Stimulated activated naive CD8-positive, alpha-beta T cell treated with anti-CD3 and anti-CD28 coated beads, Interleukin-15, Interleukin-2, amounts not matched to agents 100 U/mL and 50 U/mL, for 24 hours (primary cell): Measurements from ENCODE around the gene NONO.
"Not testable (repeated sequence)": the region's sequence is repeated elsewhere in the genome, so short reads cannot be mapped to it uniquely, and the experiment has no call there.

Source experiments
- ATAC-seq: fragments of 150-1000 bp; cut with Tn5 transposase; one replicate; pipeline ENCODE4 v1.10.0; 2021
- DNase-seq: peaks from one replicate; pipeline ENCODE4 v3.0.0; 2021

NONO gene, protein sequence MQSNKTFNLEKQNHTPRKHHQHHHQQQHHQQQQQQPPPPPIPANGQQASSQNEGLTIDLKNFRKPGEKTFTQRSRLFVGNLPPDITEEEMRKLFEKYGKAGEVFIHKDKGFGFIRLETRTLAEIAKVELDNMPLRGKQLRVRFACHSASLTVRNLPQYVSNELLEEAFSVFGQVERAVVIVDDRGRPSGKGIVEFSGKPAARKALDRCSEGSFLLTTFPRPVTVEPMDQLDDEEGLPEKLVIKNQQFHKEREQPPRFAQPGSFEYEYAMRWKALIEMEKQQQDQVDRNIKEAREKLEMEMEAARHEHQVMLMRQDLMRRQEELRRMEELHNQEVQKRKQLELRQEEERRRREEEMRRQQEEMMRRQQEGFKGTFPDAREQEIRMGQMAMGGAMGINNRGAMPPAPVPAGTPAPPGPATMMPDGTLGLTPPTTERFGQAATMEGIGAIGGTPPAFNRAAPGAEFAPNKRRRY

DNA sequence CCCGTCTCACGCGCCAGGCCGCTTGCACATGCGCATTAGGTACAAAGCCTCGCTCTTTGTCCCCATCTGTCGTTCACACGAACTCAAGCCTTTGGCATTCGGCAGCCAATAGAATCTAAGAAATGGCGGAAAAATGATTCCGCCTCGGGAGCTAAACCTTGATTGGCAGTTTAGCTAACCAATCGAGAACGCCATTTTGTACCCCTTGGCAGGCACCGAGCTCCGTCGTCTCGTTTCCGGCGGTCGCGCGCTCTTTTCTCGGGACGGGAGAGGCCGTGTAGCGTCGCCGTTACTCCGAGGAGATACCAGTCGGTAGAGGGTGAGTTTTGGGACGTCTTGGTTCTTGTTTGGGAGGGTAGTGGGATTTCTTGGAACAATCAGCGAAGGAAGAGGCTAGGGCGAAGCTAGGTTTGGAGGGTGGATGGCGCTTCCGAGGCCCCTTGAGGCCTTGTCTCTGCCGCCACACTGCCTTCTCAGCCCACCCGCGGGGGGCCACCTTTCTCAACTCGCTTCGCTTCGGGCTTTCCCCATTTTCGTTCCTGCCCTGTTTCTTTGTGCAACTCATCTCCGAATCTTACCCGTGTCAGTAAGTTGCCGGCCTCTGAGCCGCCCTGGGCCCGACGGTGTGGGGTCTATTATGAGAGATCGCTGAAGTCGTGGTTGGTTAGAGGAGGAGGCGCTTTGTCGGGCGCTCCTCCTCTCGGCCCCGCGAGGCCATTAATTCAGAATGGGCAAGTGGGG is at the start of gene NONO:
Gene NONO, plus strand, starts transcription at position 233 of the 741 bp plus-strand sequence. CDS start 7,003 bp downstream, outside the sequence.
- peak; percentile 79 for ATAC-seq
- DNase-seq: peak; percentile 79

GRCh38 chrX:71235482-71235881 is 48.0 kb upstream of the NONO start:
- DNase-seq (no peak), ATAC-seq (no peak)

- no peak for ATAC-seq
- DNase-seq: no peak
Measured at GRCh38 chrX:71236836-71237235, 46.6 kb upstream of the NONO start.

DNA sequence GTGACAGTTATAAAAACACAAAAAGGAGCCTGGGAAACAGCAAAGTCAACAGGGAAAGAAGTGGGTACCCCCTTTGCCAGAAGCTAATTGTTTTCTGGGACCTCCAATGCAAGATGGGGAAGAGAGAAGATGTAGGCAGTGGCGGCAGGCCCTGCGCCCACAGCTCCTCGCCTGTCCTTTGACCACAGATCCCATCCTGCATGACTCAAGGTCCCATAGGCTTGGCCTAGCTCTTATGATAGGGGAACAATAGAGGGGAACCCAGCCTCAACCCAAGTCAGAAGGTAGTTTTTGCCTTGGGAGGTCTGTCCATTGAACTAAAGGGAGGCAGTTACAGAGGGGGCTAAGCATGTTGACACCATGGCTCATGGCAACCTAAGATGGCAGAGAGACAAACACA is 43.7 kb upstream of the NONO start:
- DNase-seq (no peak), ATAC-seq (no peak)

GRCh38 chrX:71241301-71241700 is 42.1 kb upstream of the NONO start:
- DNase-seq: no peak
- ATAC-seq: no peak

DNA sequence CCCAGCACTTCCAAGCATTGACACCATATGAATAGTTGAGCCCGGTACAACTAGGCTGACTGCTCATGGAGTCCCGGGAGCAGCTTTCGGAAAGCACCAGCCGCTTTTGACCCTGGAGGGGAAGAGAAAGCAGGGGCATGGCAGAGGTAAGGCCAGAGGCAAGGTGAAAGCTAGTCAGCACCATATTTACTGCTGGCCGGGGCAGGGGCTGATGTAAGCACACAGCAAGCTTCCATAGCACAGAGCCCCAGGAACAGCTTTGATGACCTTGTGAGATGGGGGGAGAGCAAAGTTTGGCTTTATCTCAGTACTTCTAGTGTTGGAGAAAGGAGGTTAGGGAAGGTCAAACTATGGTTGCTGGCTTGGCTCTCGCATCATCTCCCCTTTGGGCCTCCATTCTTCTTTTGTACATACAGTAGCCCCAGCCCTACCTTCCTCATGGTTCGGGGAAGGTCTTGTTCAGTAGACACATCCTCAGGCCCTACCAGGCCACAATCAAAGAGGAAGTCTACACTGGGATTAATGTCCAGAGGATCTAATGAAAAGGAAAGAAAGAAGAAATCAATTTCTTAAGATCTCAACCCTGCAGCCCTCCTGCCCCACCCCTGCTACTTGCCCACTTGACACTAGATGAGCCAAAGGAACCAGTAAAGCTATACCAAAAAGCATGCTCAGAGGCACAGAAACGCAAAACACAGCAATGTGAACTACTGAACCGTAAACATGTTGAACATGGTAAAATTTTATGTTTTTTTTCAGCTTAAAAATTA is 38.9 kb upstream of the NONO start:
- ATAC-seq (no peak), DNase-seq (no peak)

GRCh38 chrX:71245159-71245558 is 38.3 kb upstream of the NONO start:
- ATAC-seq: no peak
- DNase-seq: no peak

GRCh38 chrX:71250841-71251240 is 32.6 kb upstream of the NONO start:
- no peak for ATAC-seq
- DNase-seq: no peak

DNA sequence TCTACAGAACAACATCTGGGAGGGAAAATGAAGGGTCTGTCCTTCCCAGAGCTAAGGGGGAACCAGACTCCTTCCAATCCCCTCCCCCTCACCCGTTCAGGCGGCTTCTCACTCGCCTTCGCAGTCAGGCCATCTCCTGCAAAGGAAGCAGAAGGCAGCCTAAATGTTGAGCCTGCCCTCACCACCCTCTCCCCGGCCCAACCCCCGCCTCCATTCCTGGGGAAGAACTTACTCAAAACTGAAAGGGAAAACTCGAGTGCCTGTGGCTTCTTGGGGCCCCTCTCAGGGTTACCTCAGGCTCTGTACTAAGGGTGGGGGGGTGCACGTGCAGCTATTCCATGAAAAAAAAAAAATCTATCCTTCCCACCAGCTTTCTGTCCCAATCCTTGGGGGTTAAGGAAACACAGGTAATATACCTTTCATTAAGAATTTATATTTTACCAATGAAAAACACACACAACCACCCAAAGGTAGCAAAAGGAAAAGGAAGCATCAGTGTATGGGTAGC is 31.9 kb upstream of the NONO start:
- DNase-seq (peak; percentile 42), ATAC-seq (no peak)

GRCh38 chrX:71252221-71252620 is 31.2 kb upstream of the NONO start:
- ATAC-seq: no peak

DNA sequence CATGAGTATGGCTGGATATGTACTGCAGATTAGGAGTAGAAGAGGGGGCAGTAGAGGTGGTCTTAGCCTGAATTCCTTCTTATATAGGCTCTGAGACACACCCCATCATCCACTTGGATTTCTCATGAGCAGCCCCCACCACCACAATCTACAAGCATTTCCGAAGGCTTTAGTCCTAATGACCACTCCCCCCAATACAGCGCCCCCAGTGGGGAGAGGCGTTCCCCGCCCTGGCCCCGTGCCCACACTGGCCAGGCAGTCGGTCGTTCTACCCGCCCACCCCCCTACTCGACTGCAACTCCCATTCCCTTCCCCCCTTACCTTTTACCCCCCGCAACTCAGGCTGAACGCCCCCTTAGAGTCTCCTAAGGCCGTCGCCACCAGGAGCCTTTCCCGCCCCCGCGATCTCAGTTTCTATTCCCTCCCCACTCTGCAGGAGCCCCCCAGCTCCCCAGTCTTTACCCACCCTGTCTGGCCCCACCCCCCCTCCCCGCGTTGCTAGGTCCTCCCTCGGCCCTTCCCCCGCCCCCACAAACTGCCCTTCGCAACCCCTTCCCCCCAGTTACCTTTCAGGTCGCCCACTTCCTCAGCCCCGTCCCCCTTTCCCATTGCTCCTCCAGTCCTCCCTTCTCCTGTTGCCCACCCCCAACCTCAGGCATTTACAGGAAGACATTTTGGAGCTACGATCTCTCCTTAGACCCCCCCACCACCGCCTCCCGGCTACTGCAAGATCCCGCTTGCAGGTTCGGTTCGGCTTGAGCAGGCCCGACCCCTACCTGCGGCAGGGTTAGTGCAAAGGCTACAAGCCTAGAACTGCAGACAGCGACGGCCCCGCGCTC is 30.0 kb upstream of the NONO start:
- ATAC-seq (no peak), DNase-seq (peak; percentile 65)

More at GRCh38 chrX:71252221-71252620, 31.2 kb upstream of the NONO start:
- no peak for DNase-seq

- peak; percentile 80 for DNase-seq
- ATAC-seq: peak; percentile 89
Measured at GRCh38 chrX:71254092-71254963, 29.1 kb upstream of the NONO start, which contains the start of gene ZMYM3. Gene ZMYM3 (minus strand): TSS chrX:71254140. CDS start chrX:71253255, 885 bp downstream.

DNA sequence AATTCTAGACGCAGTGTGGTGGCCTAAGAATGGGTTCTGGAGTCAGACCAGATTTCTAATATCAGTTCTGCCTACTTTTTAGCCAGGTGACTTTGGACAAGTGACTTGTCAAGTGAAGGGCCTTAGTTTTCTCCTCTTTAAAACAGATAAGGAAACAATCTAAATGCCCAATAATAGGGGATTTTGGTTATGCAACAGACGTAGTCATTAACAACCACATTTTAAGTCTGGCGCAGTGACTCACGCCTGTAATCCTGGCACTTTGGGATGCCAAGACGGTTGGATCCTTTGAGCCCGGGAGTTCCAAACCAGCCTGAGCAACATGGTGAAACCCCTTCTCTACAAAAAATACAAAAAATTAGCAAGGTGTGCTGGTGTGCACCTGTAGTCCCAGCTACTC is 27.4 kb upstream of the NONO start:
- no peak for DNase-seq
- ATAC-seq: no peak

GRCh38 chrX:71256856-71257255 is 26.6 kb upstream of the NONO start:
- no peak for ATAC-seq
- no peak for DNase-seq

DNA sequence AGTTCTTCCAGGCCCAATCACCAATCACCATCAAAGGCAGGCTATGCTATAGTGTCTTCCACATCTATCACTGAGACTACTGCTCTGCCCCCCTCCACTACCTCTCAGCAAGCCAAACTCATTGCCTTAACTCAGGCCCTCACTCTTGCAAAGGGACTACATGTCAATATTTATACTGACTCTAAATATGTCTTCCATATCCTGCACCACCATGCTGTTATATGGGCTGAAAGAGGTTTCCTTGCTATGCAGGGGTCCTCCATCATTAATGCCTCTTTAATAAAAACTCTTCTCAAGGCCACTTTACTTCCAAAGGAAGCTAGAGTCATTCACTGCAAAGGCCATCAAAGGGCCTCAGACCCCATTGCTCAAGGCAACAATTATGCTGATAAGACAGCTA is 14.8 kb upstream of the NONO start:
- not testable (repeated sequence) for ATAC-seq, DNase-seq

DNA sequence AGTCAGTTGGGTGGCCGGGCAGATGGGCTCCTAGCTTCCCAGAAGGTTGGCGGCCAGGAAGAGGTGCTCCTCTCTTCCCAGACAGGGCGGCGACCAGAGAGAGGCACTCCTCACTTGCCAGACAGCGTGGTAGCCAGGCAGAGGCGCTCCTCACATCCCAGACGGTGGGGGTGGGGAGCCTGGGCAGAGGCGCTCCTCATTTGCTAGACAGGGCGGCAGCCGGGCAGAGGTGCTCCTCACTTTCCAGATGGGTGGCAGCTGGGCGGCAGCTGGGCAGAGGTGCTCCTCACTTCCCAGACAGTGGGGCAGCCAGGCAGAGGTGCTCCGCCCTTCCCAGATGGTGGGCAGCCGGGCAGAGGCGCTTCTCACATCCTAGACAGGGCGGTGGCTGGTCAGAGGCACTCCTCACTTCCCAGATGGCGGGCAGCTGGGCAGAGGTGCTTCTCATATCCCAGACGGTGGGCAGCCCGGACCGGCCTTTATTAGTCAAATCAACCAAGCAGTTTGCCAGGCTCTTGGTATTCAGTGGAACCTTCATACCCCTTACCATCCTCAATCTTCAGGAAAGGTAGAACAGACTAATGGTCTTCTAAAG is 13.5 kb upstream of the NONO start:
- DNase-seq (no peak), ATAC-seq (no peak)

DNA sequence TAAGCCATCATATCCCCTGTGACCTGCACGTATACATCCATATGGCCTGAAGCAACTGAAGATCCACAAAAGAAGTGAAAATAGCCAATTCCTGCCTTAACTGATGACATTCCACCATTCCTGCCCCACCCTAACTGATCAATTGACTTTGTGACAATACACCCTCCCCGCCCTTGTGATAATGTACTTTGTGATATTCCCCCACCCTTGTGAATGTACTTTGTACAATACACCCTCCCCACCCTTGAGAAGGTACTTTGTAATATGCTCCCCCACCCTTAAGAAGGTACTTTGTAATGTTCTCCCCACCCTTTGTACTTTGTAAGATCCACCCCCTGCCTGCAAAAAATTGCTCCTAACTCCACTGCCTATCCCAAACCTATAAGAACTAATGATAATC is 11.1 kb upstream of the NONO start:
- not testable (repeated sequence) for ATAC-seq, DNase-seq

GRCh38 chrX:71281300-71281699 is 2.1 kb upstream of the NONO start:
- not testable (repeated sequence) for ATAC-seq, DNase-seq

- DNase-seq: peak; percentile 45
- peak; percentile 74 for ATAC-seq
Measured at GRCh38 chrX:71282514-71283402, 677 bp upstream of the NONO start.
